Measurements from ENCODE around the gene PRKX.
"Not testable (repeated sequence)": the region's sequence is repeated elsewhere in the genome, so short reads cannot be mapped to it uniquely, and the experiment has no call there.

Gene PRKX

DNA sequence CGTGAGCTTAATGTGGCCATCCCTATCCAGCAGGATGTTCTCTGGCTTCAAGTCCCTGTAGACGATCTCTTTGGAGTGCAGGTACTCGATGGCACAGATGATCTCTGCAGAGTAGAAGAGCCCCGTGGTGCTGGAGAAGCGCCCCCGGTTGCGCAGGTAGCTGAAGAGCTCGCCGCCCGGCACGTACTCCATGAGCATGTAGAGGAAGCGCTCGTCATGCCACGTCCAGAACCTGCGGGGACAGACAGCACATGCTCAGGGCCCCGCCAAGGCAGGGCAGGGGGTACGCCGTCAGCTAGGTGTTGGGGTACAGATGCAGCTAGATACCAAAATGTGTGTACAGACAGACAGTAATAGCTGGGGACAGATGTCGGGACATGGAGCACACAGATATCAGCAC, 58.3 kb downstream of the PRKX start:
- DNase-seq (ENCODE audit: low spot score in 2 of 2) = no peak
- in situ Hi-C loops (cut with MboI; ENCODE audit: low sequenced_read_pairs) = no loop called here
- Histone ChIP-seq H3K4me1 (no peaks in the 10 kb centered on the region), H3K9me3 (no peaks in the 10 kb centered on the region), H3K36me3 (replicated peaks) (peaks cover 49% of the 10 kb centered on the region), H3K4me3 (no peak overlapping the region), H3K27me3 (ENCODE audit: low read depth) (no peaks in the 10 kb centered on the region)

DNA sequence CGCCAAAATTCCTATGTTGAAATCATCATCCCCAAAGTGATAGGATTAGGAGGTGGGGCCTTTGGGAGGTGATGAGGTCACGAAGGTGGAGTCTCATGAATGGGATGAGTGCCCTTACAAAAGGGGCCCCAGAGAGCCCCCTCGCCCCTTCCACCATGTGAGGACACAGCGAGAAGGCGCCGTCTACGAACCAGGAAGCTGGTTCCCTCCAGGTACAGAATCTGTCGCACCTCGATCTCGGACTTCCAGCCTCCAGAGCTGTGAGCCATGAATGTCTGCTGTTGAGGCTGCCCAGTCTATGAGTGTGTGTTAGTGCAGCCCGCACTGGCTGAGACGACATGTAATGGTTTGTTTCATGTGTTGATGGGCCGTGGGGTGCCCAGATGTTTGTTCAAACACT, 60.3 kb downstream of the PRKX start:
- in situ Hi-C loops (cut with MboI; ENCODE audit: low sequenced_read_pairs) = no loop called here
- Histone ChIP-seq H3K4me3 (no peak overlapping the region), H3K4me1 (no peaks in the 10 kb centered on the region), H3K27me3 (ENCODE audit: low read depth) (no peaks in the 10 kb centered on the region), H3K9me3 (no peaks in the 10 kb centered on the region), H3K36me3 (replicated peaks) (peaks cover 57% of the 10 kb centered on the region)
- no peak for DNase-seq (ENCODE audit: low spot score in 2 of 2)

DNA sequence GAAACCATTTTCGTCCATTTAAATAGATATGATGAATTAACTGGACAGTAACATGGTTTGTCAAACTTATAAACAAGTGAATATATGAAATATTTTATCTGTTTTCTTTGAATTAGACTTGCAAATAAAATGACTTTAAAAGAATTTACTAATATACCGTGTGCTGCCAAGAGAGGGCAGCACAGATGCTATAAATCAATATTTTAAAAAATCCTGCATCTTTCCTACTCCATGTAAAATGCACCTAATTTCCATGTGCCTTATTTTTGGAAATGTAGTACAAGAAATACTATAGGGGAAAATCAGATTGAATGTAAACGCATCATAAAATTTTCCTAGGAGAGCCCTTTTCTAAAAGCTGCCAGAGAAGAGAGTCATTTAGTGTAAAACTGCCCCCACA, 62.2 kb downstream of the PRKX start:
- peak in 1 of 2 experiments; percentile 4 for DNase-seq (ENCODE audit: low spot score in 2 of 2)
- in situ Hi-C loops (cut with MboI; ENCODE audit: low sequenced_read_pairs) = no loop called here
- Histone ChIP-seq H3K4me3 (no peak overlapping the region), H3K27me3 (ENCODE audit: low read depth) (no peaks in the 10 kb centered on the region), H3K36me3 (replicated peaks) (peaks cover 52% of the 10 kb centered on the region), H3K4me1 (no peaks in the 10 kb centered on the region), H3K9me3 (no peaks in the 10 kb centered on the region)

DNA sequence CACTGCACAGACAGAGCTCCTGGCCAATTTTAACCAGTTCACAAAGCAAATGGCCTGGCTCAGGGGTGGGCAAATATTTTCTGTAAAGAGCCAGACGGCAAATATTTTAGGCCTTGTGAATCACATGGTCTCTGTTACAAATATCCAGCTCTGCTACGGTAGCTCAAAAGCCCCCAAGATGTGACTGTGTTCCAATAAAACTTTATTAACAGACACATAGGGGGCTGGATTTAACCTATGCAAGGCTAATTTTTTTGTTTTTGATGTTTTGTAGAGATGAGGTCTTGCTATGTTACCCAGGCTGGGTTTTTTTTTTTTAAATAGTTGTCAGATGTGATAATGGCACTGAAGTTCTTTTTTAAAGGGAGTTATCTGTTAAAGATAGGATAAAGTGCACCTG, 65.4 kb downstream of the PRKX start:
- Histone ChIP-seq H3K4me3 (no peak overlapping the region), H3K27me3 (ENCODE audit: low read depth) (no peaks in the 10 kb centered on the region), H3K4me1 (no peaks in the 10 kb centered on the region), H3K9me3 (no peaks in the 10 kb centered on the region), H3K36me3 (replicated peaks) (peaks cover 37% of the 10 kb centered on the region)
- DNase-seq (ENCODE audit: low spot score in 2 of 2) = no peak
- in situ Hi-C loops (cut with MboI; ENCODE audit: low sequenced_read_pairs) = loop anchor here (25.0 kb wide), 1 partner anchor 761 kb away; no protein-coding TSS in a partner anchor

DNA sequence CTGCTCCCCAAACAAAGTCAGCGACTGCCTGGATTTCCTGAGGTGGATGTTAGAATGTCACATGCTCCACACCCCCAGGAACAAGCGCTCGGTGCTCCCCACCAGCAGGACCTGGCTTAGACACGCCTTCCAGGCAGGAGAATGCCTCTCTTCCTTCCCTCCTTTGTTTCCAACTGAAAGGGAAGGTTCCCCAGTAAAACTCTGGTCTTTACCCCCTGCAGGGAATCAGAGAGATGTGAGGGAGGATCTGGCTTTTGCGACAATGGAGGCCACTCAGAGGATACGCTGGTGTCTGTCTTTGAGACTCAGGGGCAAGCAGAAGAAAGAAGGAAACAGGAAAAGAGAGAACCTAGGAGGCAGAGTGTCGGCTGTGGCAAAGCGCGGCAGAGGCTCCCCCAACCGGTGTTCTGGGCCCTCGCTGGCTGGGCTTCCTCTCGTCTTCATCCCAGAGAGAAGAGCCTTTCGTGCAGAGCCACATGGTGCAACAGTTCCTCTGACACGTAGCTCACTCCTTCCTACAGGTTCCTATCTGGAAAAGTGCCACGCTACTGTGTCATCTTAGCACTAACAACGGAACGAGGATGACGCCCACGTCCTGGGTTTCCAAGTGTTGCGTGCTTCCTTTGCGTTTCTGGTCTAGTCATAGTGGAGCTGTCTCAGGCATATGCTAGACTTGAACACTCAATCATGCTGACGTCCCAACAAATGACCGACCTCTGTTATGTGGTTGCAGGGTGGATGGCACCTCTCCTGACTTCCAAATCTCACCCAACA, 73.4 kb downstream of the PRKX start:
- H3K36me3 ChIP-seq (replicated peaks) = peaks cover 11% of the 10 kb centered on the region; the same call in 1 of the 2 replicates
- not testable (repeated sequence) for H3K9me3 ChIP-seq; H3K27me3 ChIP-seq (ENCODE audit: low read depth); H3K4me3 ChIP-seq; DNase-seq (ENCODE audit: low spot score in 2 of 2); H3K4me1 ChIP-seq
- in situ Hi-C loops (cut with MboI; ENCODE audit: low sequenced_read_pairs) = loop anchor here (25.0 kb wide), 1 partner anchor 753 kb away; no protein-coding TSS in a partner anchor

DNA sequence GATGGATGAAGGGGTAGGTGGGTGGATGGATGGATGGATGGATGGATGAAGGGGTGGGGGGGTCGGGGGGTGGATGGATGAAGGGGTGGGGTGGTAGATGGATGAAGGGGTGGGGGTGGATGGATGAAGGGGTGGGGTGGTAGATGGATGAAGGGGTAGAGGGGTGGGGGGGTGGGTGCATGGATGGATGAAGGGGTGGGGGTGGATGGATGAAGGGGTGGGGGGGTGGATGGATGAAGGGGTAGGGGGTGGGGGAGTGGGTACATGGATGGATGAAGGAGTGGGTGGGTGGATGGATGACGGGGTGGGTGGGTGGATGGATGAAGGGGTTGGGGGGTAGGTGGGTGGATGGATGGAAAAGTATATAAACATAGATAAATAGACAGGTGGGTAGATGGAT, 74.2 kb downstream of the PRKX start:
- in situ Hi-C loops (cut with MboI; ENCODE audit: low sequenced_read_pairs) = loop anchor here (25.0 kb wide), 1 partner anchor 752 kb away; no protein-coding TSS in a partner anchor
- H3K36me3 ChIP-seq (replicated peaks) = 0 out of 2 replicates have a peak, but pooled peaks cover 6% of the 10 kb centered on the region
- no peaks in the 10 kb centered on the region for H3K9me3 ChIP-seq

DNA sequence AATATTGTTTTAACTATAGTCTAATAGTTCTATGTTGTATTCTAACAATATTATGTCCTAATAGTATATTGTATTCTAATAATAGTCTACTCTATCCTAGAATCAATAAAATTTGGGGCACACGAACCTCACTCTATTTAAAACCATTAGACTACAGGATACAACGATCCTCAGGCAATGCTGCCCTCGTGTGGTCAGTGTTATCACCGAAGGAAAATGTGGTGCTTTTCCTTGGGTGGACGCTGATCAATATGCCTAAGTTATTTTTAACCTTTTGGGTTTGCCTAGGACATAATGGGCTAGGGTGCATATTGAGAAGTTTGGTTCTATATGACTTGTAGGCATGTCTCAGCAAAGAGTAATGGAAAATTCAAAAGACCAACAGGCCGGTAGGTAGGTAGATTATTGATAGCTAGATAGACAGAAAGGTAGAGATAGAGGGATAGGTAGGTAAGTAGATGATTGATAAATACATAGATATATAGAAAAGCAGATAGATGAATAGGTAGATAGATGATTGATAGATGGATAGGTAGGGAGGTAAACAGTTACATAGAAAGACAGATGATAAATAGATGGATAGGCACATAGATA, 75.1 kb downstream of the PRKX start:
- Histone ChIP-seq H3K36me3 (replicated peaks) (0 out of 2 replicates have a peak, but pooled peaks cover 4% of the 10 kb centered on the region), H3K4me1 (no peaks in the 10 kb centered on the region), H3K27me3 (ENCODE audit: low read depth) (no peaks in the 10 kb centered on the region), H3K9me3 (no peaks in the 10 kb centered on the region), H3K4me3 (no peak overlapping the region)
- in situ Hi-C loops (cut with MboI; ENCODE audit: low sequenced_read_pairs) = loop anchor here (25.0 kb wide), 1 partner anchor 751 kb away; no protein-coding TSS in a partner anchor
- peak; percentile 15 to 72 for DNase-seq (ENCODE audit: low spot score in 2 of 2)

More for the DNA sequence above, 74.2 kb downstream of the PRKX start:
- no peak for DNase-seq (ENCODE audit: low spot score in 2 of 2)
- H3K4me1 ChIP-seq = no peaks in the 10 kb centered on the region
- H3K27me3 ChIP-seq (ENCODE audit: low read depth) = no peaks in the 10 kb centered on the region
- no peak overlapping the region for H3K4me3 ChIP-seq

DNA sequence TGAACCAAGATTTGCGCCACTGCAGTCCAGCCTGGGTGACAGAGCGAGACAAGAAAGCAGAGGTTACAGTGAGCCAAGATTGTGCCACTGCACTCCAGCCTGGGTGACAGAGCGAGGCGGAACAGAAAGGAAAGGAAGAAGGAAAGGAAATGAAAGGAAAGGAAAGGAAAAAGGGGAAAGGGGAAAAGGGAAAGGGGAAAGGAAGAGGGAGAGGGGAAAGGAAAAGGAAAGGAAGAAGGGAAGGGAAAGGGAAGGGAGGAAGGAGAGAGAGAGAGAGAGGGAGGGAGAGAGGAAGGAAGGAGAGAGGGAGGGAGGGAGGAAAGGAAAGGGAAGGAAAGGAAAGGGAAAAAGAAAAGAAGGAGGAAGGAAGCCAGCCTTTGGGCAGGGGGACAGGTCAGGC, 76.6 kb downstream of the PRKX start:
- no peaks in the 10 kb centered on the region for H3K9me3 ChIP-seq
- no peaks in the 10 kb centered on the region for H3K4me1 ChIP-seq
- in situ Hi-C loops (cut with MboI; ENCODE audit: low sequenced_read_pairs) = loop anchor here (25.0 kb wide), 1 partner anchor 750 kb away; no protein-coding TSS in a partner anchor
- H3K36me3 ChIP-seq (replicated peaks) = 0 out of 2 replicates have a peak, but pooled peaks cover 3% of the 10 kb centered on the region
- no peak for DNase-seq (ENCODE audit: low spot score in 2 of 2)
- H3K27me3 ChIP-seq (ENCODE audit: low read depth) = no peaks in the 10 kb centered on the region
- H3K4me3 ChIP-seq = no peak overlapping the region

DNA sequence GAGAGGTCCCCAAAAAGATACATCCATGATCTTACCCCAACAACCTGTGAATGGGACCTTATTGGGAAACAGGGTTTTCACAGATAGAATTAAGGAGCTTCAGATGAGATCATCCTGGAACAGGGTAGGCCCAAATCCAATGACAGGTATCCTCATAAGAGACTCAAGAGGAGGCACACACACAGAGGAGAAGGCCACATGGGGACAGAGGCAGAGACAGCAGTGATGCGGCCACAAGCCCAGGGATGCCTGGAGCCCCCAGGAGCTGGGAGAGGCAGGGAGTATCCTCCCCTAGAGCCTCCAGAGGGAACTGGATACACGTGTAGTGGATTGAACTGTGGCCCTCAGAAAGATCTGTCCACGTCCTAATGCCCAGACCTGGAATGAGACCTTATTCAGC, 82.3 kb downstream of the PRKX start:
- Histone ChIP-seq H3K4me3 (no peak overlapping the region), H3K9me3 (no peaks in the 10 kb centered on the region), H3K36me3 (replicated peaks) (peaks cover 13% of the 10 kb centered on the region), H3K4me1 (no peaks in the 10 kb centered on the region), H3K27me3 (ENCODE audit: low read depth) (no peaks in the 10 kb centered on the region)
- in situ Hi-C loops (cut with MboI; ENCODE audit: low sequenced_read_pairs) = loop anchor here (25.0 kb wide), 1 partner anchor 744 kb away; no protein-coding TSS in a partner anchor
- no peak for DNase-seq (ENCODE audit: low spot score in 2 of 2)

DNA sequence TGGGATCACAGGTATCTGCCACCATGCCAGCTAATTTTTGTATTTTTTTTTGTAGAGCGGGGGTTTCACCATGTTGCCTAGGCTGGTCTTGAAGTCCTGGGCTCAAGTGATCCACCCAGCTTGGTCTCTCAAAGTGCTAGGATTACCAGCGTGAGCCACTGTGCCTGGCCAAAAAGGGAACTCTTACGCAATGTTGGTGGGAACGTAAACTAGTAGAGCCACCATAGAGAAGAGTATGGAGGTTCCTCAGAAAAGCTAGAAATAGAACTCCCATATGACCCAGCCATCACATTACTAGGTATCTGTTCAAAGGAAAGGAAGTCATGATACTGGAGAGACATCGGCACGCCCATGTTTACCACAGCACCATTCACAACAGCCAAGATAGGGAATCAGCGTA, 85.9 kb downstream of the PRKX start:
- H3K4me1 ChIP-seq = no peaks in the 10 kb centered on the region
- in situ Hi-C loops (cut with MboI; ENCODE audit: low sequenced_read_pairs) = loop anchor here (25.0 kb wide), 1 partner anchor 740 kb away; no protein-coding TSS in a partner anchor
- H3K36me3 ChIP-seq (replicated peaks) = peaks cover 17% of the 10 kb centered on the region
- no peak overlapping the region for H3K4me3 ChIP-seq
- H3K9me3 ChIP-seq = no peaks in the 10 kb centered on the region
- no peaks in the 10 kb centered on the region for H3K27me3 ChIP-seq (ENCODE audit: low read depth)
- DNase-seq (ENCODE audit: low spot score in 2 of 2) = no peak

DNA sequence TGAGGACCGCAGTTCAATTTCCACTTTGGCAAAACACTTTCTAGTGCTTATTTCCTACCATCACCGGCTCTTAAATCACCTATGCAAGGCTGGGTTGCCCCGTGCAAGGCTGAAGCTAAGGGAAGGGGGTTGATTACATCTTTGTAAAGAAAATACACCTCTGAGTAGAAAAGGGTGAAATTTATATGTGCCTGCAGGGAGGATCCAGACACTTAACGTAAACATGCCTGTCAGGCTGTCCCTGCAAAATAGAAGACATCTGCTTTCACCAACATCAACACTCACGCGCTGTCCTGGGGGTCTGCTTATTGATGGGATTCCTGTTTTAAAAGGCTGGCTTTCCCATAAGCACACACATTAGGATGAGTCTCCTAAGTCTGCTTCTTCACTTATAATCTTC, 92.0 kb downstream of the PRKX start:
- Histone ChIP-seq H3K27me3 (ENCODE audit: low read depth) (no peaks in the 10 kb centered on the region), H3K4me3 (no peak overlapping the region), H3K9me3 (no peaks in the 10 kb centered on the region), H3K36me3 (replicated peaks) (peaks cover 19% of the 10 kb centered on the region), H3K4me1 (no peaks in the 10 kb centered on the region)
- in situ Hi-C loops (cut with MboI; ENCODE audit: low sequenced_read_pairs) = no loop called here
- DNase-seq (ENCODE audit: low spot score in 2 of 2) = no peak

DNA sequence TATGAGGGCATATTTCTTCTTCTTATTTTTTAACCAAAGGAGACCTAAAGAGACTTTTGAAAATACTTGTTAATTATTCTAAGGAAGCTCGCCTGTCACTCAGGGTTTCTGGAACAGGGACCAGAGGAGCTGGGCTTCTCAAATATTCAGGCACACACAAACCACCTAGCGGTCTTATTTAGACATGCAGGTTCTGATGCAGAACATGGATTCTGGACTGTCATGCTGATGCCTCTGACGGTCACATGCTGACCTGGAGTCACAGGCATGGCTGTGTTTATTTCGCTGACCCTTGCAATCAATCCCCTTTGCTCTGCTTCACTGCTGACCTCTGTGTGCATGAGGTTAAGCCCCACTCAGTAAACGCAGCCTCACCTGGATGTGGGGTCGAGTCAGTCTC, 101.7 kb downstream of the PRKX start:
- in situ Hi-C loops (cut with MboI; ENCODE audit: low sequenced_read_pairs); H3K27me3 ChIP-seq (ENCODE audit: low read depth); DNase-seq (ENCODE audit: low spot score in 2 of 2); H3K4me3 ChIP-seq; H3K9me3 ChIP-seq; H3K4me1 ChIP-seq: not testable (repeated sequence)
- H3K36me3 ChIP-seq (replicated peaks) = peaks cover 35% of the 10 kb centered on the region

DNA sequence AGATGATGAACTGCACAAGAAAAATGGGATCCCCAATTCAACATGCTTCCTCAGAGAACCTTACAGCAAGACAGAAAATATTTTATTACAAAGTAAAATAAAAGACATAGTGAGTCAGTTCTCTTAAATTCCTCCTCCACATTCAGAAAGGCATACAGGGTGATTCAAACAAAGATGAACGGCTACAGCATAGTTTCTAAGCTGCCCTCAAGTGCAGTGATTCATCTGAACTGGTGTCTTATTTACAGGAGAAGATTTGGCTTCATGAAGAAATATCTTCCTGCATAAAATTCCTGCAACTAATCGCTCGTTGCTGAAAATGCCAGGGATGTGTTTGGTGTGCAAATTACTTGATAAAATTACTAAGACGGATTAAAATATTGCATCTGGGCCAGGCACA, 103.6 kb downstream of the PRKX start:
- no peak for DNase-seq (ENCODE audit: low spot score in 2 of 2)
- Histone ChIP-seq H3K36me3 (replicated peaks) (peaks cover 27% of the 10 kb centered on the region), H3K4me3 (no peak overlapping the region), H3K9me3 (no peaks in the 10 kb centered on the region), H3K4me1 (peaks cover 3% of the 10 kb centered on the region; the same call in 1 of the 2 replicates), H3K27me3 (ENCODE audit: low read depth) (no peaks in the 10 kb centered on the region)
- in situ Hi-C loops (cut with MboI; ENCODE audit: low sequenced_read_pairs) = no loop called here

DNA sequence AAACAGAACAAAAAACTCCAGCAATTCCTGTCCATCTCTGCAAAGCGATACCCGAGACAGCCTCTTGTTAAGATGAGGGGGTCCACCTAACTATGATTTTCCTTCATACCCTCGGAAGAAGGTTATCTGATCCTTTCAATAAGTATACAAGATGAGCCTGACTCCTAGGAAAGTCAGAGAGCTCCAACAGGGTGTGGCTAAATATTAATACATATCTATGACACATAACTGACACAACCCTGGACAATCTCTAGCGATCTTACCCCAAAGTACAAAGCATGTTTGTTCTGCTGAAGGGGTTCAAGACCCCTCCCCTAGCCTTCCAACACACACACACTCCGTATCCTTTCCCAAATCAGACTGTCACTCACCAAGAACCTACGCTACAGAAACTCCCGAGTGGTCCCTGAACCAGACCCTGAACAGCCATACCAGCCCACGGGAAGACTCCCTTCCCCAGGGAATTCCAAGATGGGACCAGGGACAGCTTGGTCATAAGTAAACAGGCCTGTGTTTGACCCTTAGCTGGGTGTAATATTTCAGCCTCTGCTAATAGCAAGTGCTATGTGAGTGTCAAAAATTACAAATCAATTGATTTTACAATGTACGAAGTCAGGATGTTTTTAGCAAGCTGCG, 110.3 kb downstream of the PRKX start:
- H3K36me3 ChIP-seq (replicated peaks) = peaks cover 3% of the 10 kb centered on the region
- no peak overlapping the region for H3K4me3 ChIP-seq
- H3K4me1 ChIP-seq = no peaks in the 10 kb centered on the region
- H3K27me3 ChIP-seq (ENCODE audit: low read depth) = no peaks in the 10 kb centered on the region
- H3K9me3 ChIP-seq = no peaks in the 10 kb centered on the region
- in situ Hi-C loops (cut with MboI; ENCODE audit: low sequenced_read_pairs) = no loop called here
- DNase-seq (ENCODE audit: low spot score in 2 of 2) = no peak

Measured in HAP-1 (cell line).